Thymus (tissue), 11 donors: ENCODE measurements around the gene PVALB. TPM values are rescaled to one million over a fixed set of nuclear protein-coding genes. Genes with fewer than 3 reads are reported as not detected.

Experiments
- DNase-seq, 9 donors: peaks; one replicate each; pipeline ENCODE4 v3.0.0-alpha.2; 2013; ENCODE audit warnings: low spot score in 9 of 9, low read depth in 6 of 9, missing footprints in 1 of 9
- H3K27ac ChIP-seq, 2 donors: one replicate each; pipeline ENCODE4 v1.5.1; 2013; ENCODE audit warnings: control low read depth in 1 of 2, low read depth in 1 of 2, low read length in 1 of 2, mild to moderate bottlenecking in 1 of 2, moderate library complexity in 1 of 2
- H3K27me3 ChIP-seq, 2 donors: one replicate each; pipeline ENCODE4 v1.5.1; 2013; ENCODE audit warnings: low read length in 1 of 2; ENCODE audit not compliant: control insufficient read depth in 2 of 2, insufficient read depth in 1 of 2
- H3K36me3 ChIP-seq, 2 donors: one replicate each; pipeline ENCODE4 v1.5.1; 2013; ENCODE audit warnings: low read length in 1 of 2, mild to moderate bottlenecking in 1 of 2, moderate library complexity in 1 of 2; ENCODE audit not compliant: control insufficient read depth in 2 of 2, insufficient read depth in 2 of 2
- H3K4me1 ChIP-seq, 2 donors: one replicate each; pipeline ENCODE4 v1.5.1; 2013; ENCODE audit warnings: low read length in 2 of 2; ENCODE audit not compliant: control insufficient read depth in 2 of 2, insufficient read depth in 2 of 2
- H3K4me3 ChIP-seq, 2 donors: one replicate each; pipeline ENCODE4 v1.5.1; 2013; ENCODE audit warnings: low read length in 2 of 2, control low read depth in 1 of 2, mild to moderate bottlenecking in 1 of 2
- H3K9me3 ChIP-seq, 2 donors: one replicate each; pipeline ENCODE4 v1.5.1; 2013; ENCODE audit warnings: low read length in 1 of 2, mild to moderate bottlenecking in 1 of 2; ENCODE audit not compliant: control insufficient read depth in 2 of 2, insufficient read depth in 1 of 2
- WGBS: extraction: QIAGEN DNeasy Blood & Tissue Kit; methylation state at CpG from one replicate; pipeline ENCODE4 v1.1.7; 2013; 5-methylcytosine and 5-hydroxymethylcytosine counted together
- polyA plus RNA-seq: library from polyadenylated mRNA; stranded (reverse); fragments of 200-250 nt; gene quantifications from one replicate; pipeline ENCODE4 v1.2.3, GENCODE V29; 2013
- total RNA-seq: library from RNA; stranded (reverse); fragments of 120-200 nt; gene quantifications from one replicate; pipeline ENCODE4 v1.2.4, GENCODE V29; 2013
- donor health status: healthy.

PVALB gene
- total and polyA plus RNA-seq, 2 donors: 0.47 to 2.2 TPM

- Histone ChIP-seq H3K4me3 (peak overlapping the region; percentile 64 to 94), H3K27me3 (no peaks in the 10 kb centered on the region), H3K36me3 (no peaks in the 10 kb centered on the region), H3K9me3 (no peaks in the 10 kb centered on the region), H3K4me1 (peaks cover 11 to 15% of the 10 kb centered on the region in 2 donors), H3K27ac (peak overlapping the region; percentile 56 to 78)
- peak in 6 of 9 donors; percentile 26 to 64 (median 37) for DNase-seq
- WGBS: under 1% methylated on average over 23 of the region's 23 CpGs
These were observed 41.3 kb downstream of the PVALB start for GRCh38 chr22:36775586-36775963.

DNA sequence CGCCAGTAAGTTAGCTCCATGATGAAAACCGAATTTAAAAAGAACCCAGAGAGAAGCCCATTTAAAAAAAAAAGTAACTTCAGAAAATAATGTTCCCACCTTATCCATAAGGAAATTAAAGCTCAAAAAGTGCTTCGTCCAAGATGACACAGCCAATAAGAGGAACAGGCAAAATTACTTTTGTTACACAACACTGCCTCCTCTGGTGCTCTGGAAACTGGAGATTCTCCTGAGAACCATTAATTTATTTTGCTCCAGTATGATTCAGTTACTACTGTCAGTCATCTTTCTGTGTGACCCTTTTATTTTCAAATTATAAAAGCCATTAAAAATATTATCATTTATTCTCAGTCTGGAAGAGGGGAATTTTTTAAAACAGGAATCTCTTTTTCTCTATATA, 42.9 kb downstream of the PVALB start:
- DNase-seq: peak in 1 of 9 donors; percentile 42

DNA sequence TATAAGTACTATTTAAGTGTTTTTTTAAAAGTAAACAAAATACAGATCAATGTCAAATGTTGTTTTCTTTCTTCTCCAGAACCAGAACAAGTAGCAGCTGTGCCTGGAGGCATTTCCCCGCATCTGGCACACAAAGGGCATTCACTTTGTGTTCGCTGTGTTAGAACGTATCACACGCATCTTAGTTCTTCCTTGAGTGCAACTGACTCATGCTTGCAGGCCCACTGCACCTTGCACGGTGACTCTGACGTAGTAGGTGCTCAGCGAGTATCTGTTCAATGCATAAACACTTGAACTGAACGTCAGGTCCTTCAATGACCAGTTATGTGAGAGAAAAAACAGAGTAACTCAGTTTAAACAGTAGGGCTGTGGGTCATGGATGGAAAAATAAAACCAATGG, 44.4 kb downstream of the PVALB start:
- no peaks in the 10 kb centered on the region for H3K27me3 ChIP-seq
- H3K4me1 ChIP-seq: peaks cover 11 to 15% of the 10 kb centered on the region in 2 donors
- DNase-seq: no peak
- 98% methylated on average over 8 of the region's 8 CpGs for WGBS
- no peak overlapping the region for H3K27ac ChIP-seq
- H3K9me3 ChIP-seq: no peaks in the 10 kb centered on the region
- no peak overlapping the region for H3K4me3 ChIP-seq
- no peaks in the 10 kb centered on the region for H3K36me3 ChIP-seq

More for the DNA sequence above, 42.9 kb downstream of the PVALB start:
- 82% methylated on average over 3 of the region's 3 CpGs for WGBS
- H3K27me3 ChIP-seq: no peaks in the 10 kb centered on the region
- H3K4me1 ChIP-seq: peaks cover 11 to 15% of the 10 kb centered on the region in 2 donors
- no peaks in the 10 kb centered on the region for H3K36me3 ChIP-seq
- no peak overlapping the region for H3K4me3 ChIP-seq
- no peak overlapping the region for H3K27ac ChIP-seq
- H3K9me3 ChIP-seq: no peaks in the 10 kb centered on the region

- no peak for DNase-seq
These were observed 45.3 kb downstream of the PVALB start for GRCh38 chr22:36771356-36772063.

DNA sequence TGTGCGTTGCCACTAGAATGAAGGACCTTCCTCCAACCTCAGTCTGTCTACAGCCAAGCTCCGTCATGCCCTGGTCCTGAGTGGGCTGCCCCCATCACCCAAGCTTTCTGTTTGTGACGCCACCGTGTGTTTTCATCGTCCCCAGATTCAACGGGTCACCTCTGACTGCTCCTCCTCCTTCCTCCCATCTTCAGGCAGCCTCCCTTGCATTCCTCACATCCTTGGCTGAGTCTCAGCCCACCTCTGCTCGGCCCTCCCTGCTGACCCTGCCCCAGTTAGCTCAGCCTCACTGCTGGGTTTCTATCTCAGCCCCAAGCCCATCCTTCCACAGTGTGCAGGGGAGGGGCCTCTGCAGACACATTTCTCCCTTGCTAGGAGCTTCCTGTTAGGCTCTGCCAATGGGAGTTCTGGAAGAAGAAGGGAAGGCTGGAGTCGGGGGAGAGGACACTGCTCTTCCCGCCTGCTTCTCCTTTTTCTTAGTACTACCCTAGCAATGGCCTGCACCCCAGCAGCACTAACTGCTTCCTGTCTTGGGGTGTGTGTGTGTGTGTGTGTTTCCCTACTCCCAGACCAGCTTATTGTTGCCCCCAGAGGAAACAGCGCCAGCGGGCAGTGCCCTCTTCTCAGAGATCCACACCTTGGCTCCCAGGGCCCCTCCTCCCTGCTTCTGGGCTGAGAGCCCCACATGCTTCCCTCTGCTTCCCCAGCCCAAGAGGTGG, 46.2 kb downstream of the PVALB start:
- 81% methylated on average over 11 of the region's 11 CpGs for WGBS
- H3K36me3 ChIP-seq: peaks cover 4% of the 10 kb centered on the region in 2 donors

More at GRCh38 chr22:36771356-36772063, 45.3 kb downstream of the PVALB start:
- no peak overlapping the region for H3K27ac ChIP-seq
- WGBS: 99% methylated on average over 13 of the region's 13 CpGs
- H3K4me1 ChIP-seq: peaks cover 7 to 8% of the 10 kb centered on the region in 2 donors
- no peaks in the 10 kb centered on the region for H3K36me3 ChIP-seq
- no peaks in the 10 kb centered on the region for H3K27me3 ChIP-seq
- no peaks in the 10 kb centered on the region for H3K9me3 ChIP-seq
- H3K4me3 ChIP-seq: no peak overlapping the region

GRCh38 chr22:36769541-36770512, 47.0 kb downstream of the PVALB start:
- Histone ChIP-seq H3K4me3 (no peak overlapping the region), H3K36me3 (peaks cover 4 to 8% of the 10 kb centered on the region in 2 donors), H3K9me3 (no peaks in the 10 kb centered on the region), H3K27me3 (no peaks in the 10 kb centered on the region), H3K4me1 (no peaks in the 10 kb centered on the region), H3K27ac (no peak overlapping the region)
- WGBS: 86% methylated on average over 23 of the region's 23 CpGs
- DNase-seq: no peak

More for the DNA sequence above, 46.2 kb downstream of the PVALB start:
- no peaks in the 10 kb centered on the region for H3K9me3 ChIP-seq
- H3K4me3 ChIP-seq: no peak overlapping the region
- H3K27me3 ChIP-seq: no peaks in the 10 kb centered on the region
- H3K27ac ChIP-seq: no peak overlapping the region
- peaks cover 5 to 6% of the 10 kb centered on the region in 2 donors for H3K4me1 ChIP-seq
- no peak for DNase-seq

GRCh38 chr22:36768616-36769015, 48.2 kb downstream of the PVALB start:
- H3K27me3 ChIP-seq: no peaks in the 10 kb centered on the region
- H3K9me3 ChIP-seq: no peaks in the 10 kb centered on the region
- no peaks in the 10 kb centered on the region for H3K4me1 ChIP-seq
- H3K27ac ChIP-seq: no peak overlapping the region
- H3K4me3 ChIP-seq: no peak overlapping the region
- DNase-seq: no peak
- WGBS: 97% methylated on average over 13 of the region's 13 CpGs
- peaks cover 4 to 12% of the 10 kb centered on the region in 2 donors for H3K36me3 ChIP-seq

DNA sequence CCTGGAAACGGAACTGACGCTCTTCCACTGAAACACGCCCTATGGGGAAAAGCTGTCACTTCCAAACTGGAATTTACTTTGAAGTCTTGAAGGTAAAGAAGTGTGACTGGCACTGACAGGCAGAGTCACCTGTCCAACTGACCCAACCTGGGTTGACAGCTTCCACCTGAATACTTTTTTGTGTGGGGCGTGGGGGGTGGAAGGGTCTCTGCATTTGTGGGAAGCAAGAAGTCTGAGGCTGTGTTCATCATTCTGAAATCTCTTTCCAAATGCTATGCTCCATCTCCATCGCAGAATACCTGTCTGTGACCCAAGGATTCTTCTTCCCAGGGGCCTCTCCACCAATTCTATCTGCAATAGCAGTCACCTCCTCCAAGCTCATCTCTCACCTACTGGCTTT, 48.7 kb downstream of the PVALB start:
- DNase-seq: no peak
- no peaks in the 10 kb centered on the region for H3K4me1 ChIP-seq
- H3K4me3 ChIP-seq: no peak overlapping the region
- WGBS: 98% methylated on average over 5 of the region's 5 CpGs
- peaks cover 6 to 13% of the 10 kb centered on the region in 2 donors for H3K36me3 ChIP-seq
- no peaks in the 10 kb centered on the region for H3K27me3 ChIP-seq
- no peak overlapping the region for H3K27ac ChIP-seq
- no peaks in the 10 kb centered on the region for H3K9me3 ChIP-seq
